GM21367 (cell line): ENCODE results near the gene GOLT1A.
"Not testable (repeated sequence)": the region's sequence is repeated elsewhere in the genome, so short reads cannot be mapped to it uniquely, and the experiment has no call there.

Source experiments
- ATAC-seq: cut with Tn5 transposase; IDR thresholded peaks from one replicate; pipeline ENCODE4 v1.9.1; 2021; ENCODE audit not compliant: unreplicated experiment

GOLT1A gene

GRCh38 chr1:204249736-204250427, 36.1 kb upstream of the GOLT1A start:
- no peak for ATAC-seq

- no peak for ATAC-seq
These were observed 35.2 kb upstream of the GOLT1A start for GRCh38 chr1:204248954-204249353.

GRCh38 chr1:204246876-204247275, 33.1 kb upstream of the GOLT1A start:
- no peak for ATAC-seq

- no peak for ATAC-seq
These were observed 29.1 kb upstream of the GOLT1A start for GRCh38 chr1:204242920-204243319.

DNA sequence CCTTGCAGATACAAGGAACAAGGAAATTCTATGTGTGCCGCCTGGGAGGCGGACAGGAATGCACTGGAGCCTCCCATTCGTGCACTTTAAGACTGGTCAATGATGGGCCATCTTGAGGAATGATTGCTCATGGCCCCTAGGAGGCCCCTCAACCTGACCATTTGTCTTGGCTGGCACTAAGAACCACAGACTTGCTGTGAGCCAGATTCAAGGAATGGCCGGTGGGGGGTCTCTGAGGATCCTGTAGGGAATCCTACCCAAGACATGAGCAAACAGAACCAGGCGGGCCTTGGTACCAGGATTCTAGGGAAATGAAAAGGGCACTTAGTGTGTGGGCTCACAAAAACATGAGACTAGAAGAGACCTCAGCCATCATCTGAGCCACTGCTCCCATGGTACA, 28.1 kb upstream of the GOLT1A start:
- no peak for ATAC-seq

DNA sequence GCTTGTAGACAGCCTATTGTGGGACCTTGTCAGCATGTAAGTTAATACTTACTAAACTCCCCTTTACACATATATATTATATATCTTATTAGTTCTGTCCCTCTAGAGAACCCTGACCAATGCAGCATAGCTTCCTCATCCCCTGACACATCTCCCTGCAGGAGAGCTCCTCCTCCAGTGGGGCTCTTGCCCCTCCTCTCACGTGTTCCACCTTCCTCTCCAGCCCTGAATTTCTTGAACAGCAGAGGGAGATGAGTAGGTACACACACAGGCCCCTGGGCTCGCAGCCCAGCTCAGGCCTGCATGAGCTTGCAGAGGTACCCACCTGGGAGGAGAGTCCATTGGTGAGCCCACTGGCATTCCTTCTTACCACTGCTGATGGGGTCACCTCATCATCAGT, 27.3 kb upstream of the GOLT1A start:
- ATAC-seq = no peak

GRCh38 chr1:204240233-204240632, 26.4 kb upstream of the GOLT1A start:
- no peak for ATAC-seq

GRCh38 chr1:204239401-204239800, 25.6 kb upstream of the GOLT1A start:
- ATAC-seq = not testable (repeated sequence)

- ATAC-seq = not testable (repeated sequence)
These were observed 24.7 kb upstream of the GOLT1A start for GRCh38 chr1:204238520-204238919.

- ATAC-seq = not testable (repeated sequence)
These were observed 23.7 kb upstream of the GOLT1A start for GRCh38 chr1:204237515-204237914.

GRCh38 chr1:204232526-204232925, 18.7 kb upstream of the GOLT1A start:
- no peak for ATAC-seq

GRCh38 chr1:204230211-204230610, 16.4 kb upstream of the GOLT1A start:
- ATAC-seq = no peak

DNA sequence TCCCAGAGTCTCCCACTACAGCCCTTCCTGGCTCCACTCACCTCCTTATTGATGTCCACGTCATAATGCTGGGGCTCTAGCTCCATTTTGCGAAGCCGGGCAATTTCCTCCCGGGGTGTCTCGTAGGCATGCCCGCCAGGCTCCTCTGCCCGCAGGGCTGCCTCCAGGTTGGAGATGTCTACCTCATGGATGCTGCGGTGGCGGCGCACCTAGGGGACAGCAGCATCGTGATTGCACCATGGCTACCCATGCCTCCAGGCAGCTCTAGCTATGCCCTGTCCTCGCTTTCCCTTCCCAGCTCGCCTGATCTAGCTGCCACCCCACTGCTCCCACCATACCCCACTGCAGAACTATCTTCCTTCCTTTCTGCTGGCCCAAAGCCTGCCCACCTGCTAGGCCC, 15.1 kb upstream of the GOLT1A start:
- ATAC-seq = no peak

DNA sequence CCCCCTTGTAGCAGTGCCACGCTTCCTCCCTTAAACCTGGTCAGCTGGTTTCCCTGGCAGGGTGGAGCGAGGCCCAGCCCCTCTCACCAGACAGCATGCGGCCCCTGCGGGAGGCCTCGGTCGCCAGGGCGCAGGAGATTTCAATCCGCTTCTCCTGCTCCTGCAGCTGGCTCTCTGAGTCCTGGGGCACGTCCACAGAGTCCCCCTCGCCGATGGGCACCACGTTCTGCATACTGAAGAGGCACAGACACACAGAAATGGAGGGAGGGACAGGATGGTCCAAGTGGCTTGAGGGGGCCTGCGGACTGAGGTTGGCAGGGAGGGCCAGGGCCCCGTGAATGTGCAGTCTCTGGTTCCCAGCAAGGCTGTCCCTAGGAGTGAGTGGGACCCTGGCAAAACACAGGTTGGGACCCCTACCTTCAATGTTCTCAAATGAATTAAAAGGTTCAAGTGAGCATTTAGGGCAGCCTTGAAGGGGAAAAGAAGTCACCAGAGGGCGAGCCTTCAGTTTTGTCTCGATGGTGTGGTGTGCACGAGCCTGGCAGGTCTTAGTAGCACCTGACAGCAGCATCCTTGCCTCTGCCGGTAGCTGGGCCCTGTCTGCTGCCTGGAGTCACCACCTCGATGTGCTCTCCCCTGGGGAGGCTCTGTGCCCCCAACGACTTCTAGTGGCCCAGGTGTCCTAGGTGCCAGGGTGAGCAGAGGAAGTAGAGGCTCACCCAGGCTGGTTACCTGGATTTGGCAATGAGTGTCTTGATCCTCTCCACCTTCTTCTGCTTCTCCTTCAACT, 14.4 kb upstream of the GOLT1A start:
- no peak for ATAC-seq

GRCh38 chr1:204227351-204227750, 13.6 kb upstream of the GOLT1A start:
- ATAC-seq = no peak

- ATAC-seq = no peak
These were observed 12.3 kb upstream of the GOLT1A start for GRCh38 chr1:204225841-204226735.

DNA sequence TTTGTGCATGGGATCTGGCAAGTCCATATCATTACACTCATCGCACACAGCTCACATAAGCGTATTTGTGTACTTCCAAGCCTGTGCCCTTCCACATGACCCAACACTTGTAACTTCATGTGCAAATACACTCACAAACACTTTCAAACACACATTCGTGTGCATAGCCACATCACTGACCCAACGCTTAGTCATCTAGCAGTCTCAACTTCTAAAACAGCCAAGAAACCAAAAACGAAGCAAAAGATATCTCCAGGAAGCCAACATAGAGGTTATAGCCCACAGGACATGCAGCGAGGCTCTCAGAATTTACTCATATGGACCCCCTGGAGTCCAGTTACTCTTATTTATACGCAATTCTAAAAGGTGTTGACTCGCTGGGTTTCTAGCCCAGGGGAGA, 10.9 kb upstream of the GOLT1A start:
- no peak for ATAC-seq

- no peak for ATAC-seq
These were observed 9.5 kb upstream of the GOLT1A start for GRCh38 chr1:204223129-204223860.

GRCh38 chr1:204222764-204223055, 8.9 kb upstream of the GOLT1A start:
- no peak for ATAC-seq

- ATAC-seq = no peak
These were observed 8.4 kb upstream of the GOLT1A start for GRCh38 chr1:204222006-204222763.
